GM19438 (cell line): Measurements from ENCODE around the gene MCEMP1.

Experiments used
- ATAC-seq: cut with Tn5 transposase; IDR thresholded peaks from one replicate; pipeline ENCODE4 v1.9.1; 2021; ENCODE audit warnings: low read depth; ENCODE audit not compliant: unreplicated experiment

Gene MCEMP1

DNA sequence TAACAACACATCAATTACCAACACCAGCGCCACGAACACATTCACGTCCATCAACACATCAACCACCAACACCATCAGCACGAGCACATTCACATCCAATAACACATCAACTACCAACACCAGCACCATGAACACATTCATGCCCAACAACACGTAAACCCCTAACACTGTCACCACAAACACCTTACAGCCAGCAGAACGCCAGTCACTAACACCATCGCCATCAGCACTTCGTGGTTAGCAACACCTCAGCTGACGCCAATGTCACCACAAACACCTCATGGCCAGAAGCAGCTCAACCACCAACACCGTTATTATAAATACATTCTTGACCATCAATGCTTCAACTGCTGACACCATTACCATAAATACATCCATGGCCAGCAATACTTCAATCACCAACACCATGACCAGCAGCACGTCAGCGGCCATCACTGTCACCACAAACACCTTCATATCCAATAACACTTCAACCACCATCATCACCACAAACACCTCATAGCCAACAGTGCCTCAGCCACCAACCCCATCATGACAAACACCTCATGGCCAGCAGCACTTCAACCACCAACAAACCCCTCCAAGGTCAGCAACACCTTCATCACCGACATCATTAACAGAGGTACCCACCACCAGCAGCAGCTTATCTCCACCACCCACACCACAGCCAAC is 15.7 kb downstream of the MCEMP1 start:
- ATAC-seq, result no peak

GRCh38 chr19:7694499-7694898 is 17.6 kb downstream of the MCEMP1 start:
- ATAC-seq, result no peak

- ATAC-seq, result no peak
These were observed 20.9 kb downstream of the MCEMP1 start for GRCh38 chr19:7697721-7698287.

- ATAC-seq, result no peak
These were observed 21.7 kb downstream of the MCEMP1 start for GRCh38 chr19:7698583-7698982.

GRCh38 chr19:7699003-7699402 is 22.1 kb downstream of the MCEMP1 start:
- no peak for ATAC-seq

GRCh38 chr19:7699417-7700401 is 22.8 kb downstream of the MCEMP1 start:
- ATAC-seq, result no peak

DNA sequence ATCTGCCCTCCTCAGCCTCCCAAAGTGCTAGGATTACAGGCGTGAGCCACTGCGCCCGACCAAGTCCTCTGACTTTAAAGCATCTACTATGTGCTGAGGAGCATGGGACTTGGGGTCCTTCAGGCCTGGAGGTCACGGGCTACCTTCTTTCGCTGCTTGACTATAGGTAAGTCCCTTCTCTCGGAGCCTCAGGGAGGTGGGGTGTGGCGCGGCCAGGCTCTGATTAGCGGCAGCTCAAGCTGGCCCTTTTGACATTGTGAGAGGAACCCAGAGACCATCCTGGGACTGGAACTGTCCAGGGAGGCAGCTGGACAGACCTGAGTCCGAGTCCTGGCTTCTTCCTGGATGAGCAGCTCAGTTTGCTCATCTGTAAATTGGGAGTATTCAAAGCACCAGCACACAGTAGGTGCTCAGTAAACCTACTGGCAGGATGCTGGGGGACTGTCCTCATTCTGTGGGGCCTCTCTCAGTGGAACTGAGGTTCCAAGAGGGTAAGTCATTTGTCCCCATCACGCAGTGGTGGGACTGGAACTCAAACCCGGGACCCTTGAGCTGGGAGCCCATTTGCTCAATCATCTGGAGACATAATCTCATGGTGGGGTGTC is 24.3 kb downstream of the MCEMP1 start:
- no peak for ATAC-seq

- peak; percentile 63 for ATAC-seq
These were observed 25.0 kb downstream of the MCEMP1 start, which contains the start of gene FCER2 for GRCh38 chr19:7701654-7702457. Gene FCER2, minus strand, starts transcription at chr19:7702131. Its CDS starts 2,371 bp downstream, at chr19:7699760.

DNA sequence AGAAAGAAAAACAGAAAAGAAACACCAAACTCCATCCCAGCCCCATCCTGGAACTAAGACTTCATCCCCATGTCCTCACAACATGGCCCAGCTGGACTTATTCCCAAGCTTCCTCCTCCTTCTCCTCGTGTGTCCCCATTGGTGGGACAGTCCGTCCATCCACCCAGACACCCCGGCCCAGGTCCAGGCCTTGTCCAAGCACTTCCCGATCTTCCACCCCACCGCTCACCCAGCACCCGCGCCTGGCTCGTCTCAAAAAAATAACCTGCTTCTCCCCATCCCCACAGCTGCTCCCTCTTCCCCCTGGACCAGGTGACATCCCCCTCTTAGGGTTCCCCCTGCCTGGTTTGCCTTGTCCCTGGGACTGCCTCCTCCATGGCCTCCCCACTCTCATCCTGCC is 26.4 kb downstream of the MCEMP1 start:
- ATAC-seq, result no peak

DNA sequence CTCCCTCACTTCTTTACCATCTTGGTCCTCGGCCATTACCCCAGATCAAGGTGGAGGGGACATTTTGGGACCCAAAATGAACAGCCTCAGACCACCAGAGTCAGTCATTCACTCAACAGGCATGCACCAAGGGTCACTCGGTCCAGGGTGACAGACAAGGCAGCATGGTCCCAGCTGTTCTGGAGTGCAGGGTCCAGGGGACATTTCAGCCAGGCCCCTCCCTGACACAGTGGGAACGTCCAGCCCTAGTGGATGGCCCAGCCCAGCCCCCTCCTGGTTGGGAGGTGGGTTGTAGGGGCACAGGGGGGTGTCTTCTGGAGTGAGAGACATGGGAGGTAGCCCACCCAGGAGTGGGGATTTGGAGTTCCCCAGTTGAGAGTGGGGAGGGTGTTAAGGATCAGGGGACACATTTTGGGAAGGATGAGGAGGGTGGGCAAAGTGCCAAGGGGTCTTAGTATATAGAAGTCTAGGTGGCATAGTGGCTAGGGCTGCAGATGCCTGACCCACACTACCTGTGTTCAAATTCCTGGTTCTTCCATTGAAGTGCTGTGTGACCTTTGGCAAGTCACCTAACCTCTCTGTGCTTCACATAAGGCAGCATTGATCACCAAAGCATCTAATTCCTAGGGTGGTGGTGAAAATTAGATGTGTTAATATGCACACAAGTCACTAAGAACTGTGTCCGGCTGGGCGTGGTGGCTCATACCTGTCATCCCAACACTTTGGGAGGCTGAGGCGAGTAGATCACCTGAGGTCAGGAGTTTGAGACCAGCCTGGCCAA is 27.6 kb downstream of the MCEMP1 start:
- no peak for ATAC-seq

GRCh38 chr19:7705387-7706187 is 28.7 kb downstream of the MCEMP1 start:
- no peak for ATAC-seq

GRCh38 chr19:7706188-7706954 is 29.5 kb downstream of the MCEMP1 start:
- no peak for ATAC-seq

GRCh38 chr19:7706955-7707456 is 30.1 kb downstream of the MCEMP1 start:
- ATAC-seq, result no peak

- no peak for ATAC-seq
These were observed 33.1 kb downstream of the MCEMP1 start for GRCh38 chr19:7709932-7710460.

GRCh38 chr19:7710616-7711015 is 33.7 kb downstream of the MCEMP1 start:
- no peak for ATAC-seq

- ATAC-seq, result no peak
These were observed 38.8 kb downstream of the MCEMP1 start for GRCh38 chr19:7715671-7716070.

- no peak for ATAC-seq
These were observed 39.9 kb downstream of the MCEMP1 start for GRCh38 chr19:7716762-7717161.
